Measurements from ENCODE around the gene SMYD3. TPM values are rescaled to one million over a fixed set of nuclear protein-coding genes. Genes with fewer than 3 reads are reported as not detected.

Gene SMYD3
- polyA plus RNA-seq, 2 of the 4 experiments (the other 2 are of a cell fraction): 18.2 to 35.2 TPM

- TF ChIP-seq USF2 (IDR thresholded peaks at IDR 0.05) (no peak), MAZ (IDR thresholded peaks at IDR 0.05; ENCODE audit: borderline replicate concordance, low read depth, low read length) (no peak), EHF (CRISPR knock-in tag; IDR thresholded peaks at IDR 0.05) (no peak), GATA3 (IDR thresholded peaks at IDR 0.05; ENCODE audit: borderline replicate concordance) (no peak), RAD21 (conservative IDR thresholded peaks at IDR 0.05 in 1 of 2, IDR thresholded peaks at IDR 0.05 in 1 of 2) (no peak), ZSCAN20 (CRISPR knock-in tag; IDR thresholded peaks at IDR 0.05) (no peak), EHMT2 (IDR thresholded peaks at IDR 0.05; ENCODE audit: low read depth) (no peak), KDM1A (IDR thresholded peaks at IDR 0.05; ENCODE audit: low read depth) (no peak), ELK1 (IDR thresholded peaks at IDR 0.05; ENCODE audit: low read depth, low read length) (no peak), CHD2 (IDR thresholded peaks at IDR 0.05; ENCODE audit: low read length, partially characterized antibody) (no peak), HEYL (CRISPR knock-in tag; IDR thresholded peaks at IDR 0.05) (no peak), NR3C1 (IDR thresholded peaks at IDR 0.05) (no peak), MYC (IDR thresholded peaks at IDR 0.05; ENCODE audit: borderline replicate concordance, low read length) (no peak), HOXA7 (CRISPR knock-in tag; IDR thresholded peaks at IDR 0.05) (no peak), SREBF2 (IDR thresholded peaks at IDR 0.05) (no peak)
- TF ChIP-seq, protein P1, sequence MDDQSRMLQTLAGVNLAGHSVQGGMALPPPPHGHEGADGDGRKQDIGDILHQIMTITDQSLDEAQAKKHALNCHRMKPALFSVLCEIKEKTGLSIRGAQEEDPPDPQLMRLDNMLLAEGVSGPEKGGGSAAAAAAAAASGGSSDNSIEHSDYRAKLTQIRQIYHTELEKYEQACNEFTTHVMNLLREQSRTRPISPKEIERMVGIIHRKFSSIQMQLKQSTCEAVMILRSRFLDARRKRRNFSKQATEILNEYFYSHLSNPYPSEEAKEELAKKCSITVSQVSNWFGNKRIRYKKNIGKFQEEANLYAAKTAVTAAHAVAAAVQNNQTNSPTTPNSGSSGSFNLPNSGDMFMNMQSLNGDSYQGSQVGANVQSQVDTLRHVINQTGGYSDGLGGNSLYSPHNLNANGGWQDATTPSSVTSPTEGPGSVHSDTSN (IDR thresholded peaks at IDR 0.05): no peak
- TF ChIP-seq, protein P2, sequence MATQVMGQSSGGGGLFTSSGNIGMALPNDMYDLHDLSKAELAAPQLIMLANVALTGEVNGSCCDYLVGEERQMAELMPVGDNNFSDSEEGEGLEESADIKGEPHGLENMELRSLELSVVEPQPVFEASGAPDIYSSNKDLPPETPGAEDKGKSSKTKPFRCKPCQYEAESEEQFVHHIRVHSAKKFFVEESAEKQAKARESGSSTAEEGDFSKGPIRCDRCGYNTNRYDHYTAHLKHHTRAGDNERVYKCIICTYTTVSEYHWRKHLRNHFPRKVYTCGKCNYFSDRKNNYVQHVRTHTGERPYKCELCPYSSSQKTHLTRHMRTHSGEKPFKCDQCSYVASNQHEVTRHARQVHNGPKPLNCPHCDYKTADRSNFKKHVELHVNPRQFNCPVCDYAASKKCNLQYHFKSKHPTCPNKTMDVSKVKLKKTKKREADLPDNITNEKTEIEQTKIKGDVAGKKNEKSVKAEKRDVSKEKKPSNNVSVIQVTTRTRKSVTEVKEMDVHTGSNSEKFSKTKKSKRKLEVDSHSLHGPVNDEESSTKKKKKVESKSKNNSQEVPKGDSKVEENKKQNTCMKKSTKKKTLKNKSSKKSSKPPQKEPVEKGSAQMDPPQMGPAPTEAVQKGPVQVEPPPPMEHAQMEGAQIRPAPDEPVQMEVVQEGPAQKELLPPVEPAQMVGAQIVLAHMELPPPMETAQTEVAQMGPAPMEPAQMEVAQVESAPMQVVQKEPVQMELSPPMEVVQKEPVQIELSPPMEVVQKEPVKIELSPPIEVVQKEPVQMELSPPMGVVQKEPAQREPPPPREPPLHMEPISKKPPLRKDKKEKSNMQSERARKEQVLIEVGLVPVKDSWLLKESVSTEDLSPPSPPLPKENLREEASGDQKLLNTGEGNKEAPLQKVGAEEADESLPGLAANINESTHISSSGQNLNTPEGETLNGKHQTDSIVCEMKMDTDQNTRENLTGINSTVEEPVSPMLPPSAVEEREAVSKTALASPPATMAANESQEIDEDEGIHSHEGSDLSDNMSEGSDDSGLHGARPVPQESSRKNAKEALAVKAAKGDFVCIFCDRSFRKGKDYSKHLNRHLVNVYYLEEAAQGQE (IDR thresholded peaks at IDR 0.05): no peak
- TF ChIP-seq, protein P3, sequence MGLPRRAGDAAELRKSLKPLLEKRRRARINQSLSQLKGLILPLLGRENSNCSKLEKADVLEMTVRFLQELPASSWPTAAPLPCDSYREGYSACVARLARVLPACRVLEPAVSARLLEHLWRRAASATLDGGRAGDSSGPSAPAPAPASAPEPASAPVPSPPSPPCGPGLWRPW (IDR thresholded peaks at IDR 0.05): no peak
- ATAC-seq (no peak), DNase-seq (ENCODE audit: low read depth in 1 of 2, low spot score in 1 of 2) (no peak), FAIRE-seq (no peak)
- 94% methylated on average over 7 of the region's 7 CpGs for WGBS (ENCODE audit: missing lambda C conversion rate)
- no peaks in the 10 kb centered on the region for H3K9me3 ChIP-seq
- no peak overlapping the region for H3K27ac ChIP-seq
- ChIA-PET POLR2A (no interaction called here), CTCF (no interaction called here)
- no peak overlapping the region for H3K4me3 ChIP-seq
- no peaks in the 10 kb centered on the region for H3K4me1 ChIP-seq
- H3K4me2 ChIP-seq: no peak overlapping the region
Observed at GRCh38 chr1:246195296-246195695, 311.8 kb downstream of the SMYD3 start.

- FAIRE-seq (no peak), ATAC-seq (no peak), DNase-seq (ENCODE audit: low read depth in 1 of 2, low spot score in 1 of 2) (no peak)
- Histone ChIP-seq H3K4me2 (no peak overlapping the region), H3K4me3 (no peak overlapping the region), H3K27ac (no peak overlapping the region), H3K4me1 (no peaks in the 10 kb centered on the region), H3K9me3 (no peaks in the 10 kb centered on the region)
- CTCF ChIA-PET: interaction anchor here (0.8 to 2.0 kb wide), 2 partner anchors 36 to 1040 kb away, joined by 3 to 4 read pairs; no protein-coding TSS in a partner anchor
- no peak for TF ChIP-seq NFE2L2 (conservative IDR thresholded peaks at IDR 0.05; ENCODE audit: low read length)
- TF ChIP-seq HOXB13 (CRISPR knock-in tag; IDR thresholded peaks at IDR 0.05; ENCODE audit: low read depth): no peak
- no peak for TF ChIP-seq HEYL (CRISPR knock-in tag; IDR thresholded peaks at IDR 0.05)
- TF ChIP-seq ZFP36 (IDR thresholded peaks at IDR 0.05; ENCODE audit: borderline replicate concordance, partially characterized antibody): no peak
- no peak for TF ChIP-seq ZSCAN20 (CRISPR knock-in tag; IDR thresholded peaks at IDR 0.05)
- WGBS (ENCODE audit: missing lambda C conversion rate): 90% methylated on average over 12 of the region's 12 CpGs
- POLR2A ChIA-PET: no interaction called here
Observed at GRCh38 chr1:246193537-246193936, 313.5 kb downstream of the SMYD3 start.
